CD4-positive, alpha-beta T cell (primary cell): ENCODE data around the gene FNIP1. TPM values are rescaled to one million over a fixed set of nuclear protein-coding genes. Genes with fewer than 3 reads are reported as not detected.

Source experiments
- ATAC-seq: fragments of 200-7000 bp; cut with Tn5 transposase; one replicate; pipeline ENCODE4 v1.10.0; 2022; ENCODE audit warnings: mild to moderate bottlenecking; ENCODE audit not compliant: poor library complexity
- CTCF ChIA-PET: fragments of 350-600 bp; sonication (Branson Sonifier 250); formaldehyde crosslinking; loops from one replicate; lab custom pipeline; 2021; ENCODE audit warnings: antibody characterized with exemption, inconsistent platforms; lab: Charles Lee
- POLR2A ChIA-PET: fragments of 350-600 bp; sonication (Branson Sonifier 250); formaldehyde crosslinking; loops from one replicate; lab custom pipeline; 2021; ENCODE audit warnings: antibody characterized with exemption, inconsistent platforms; lab: Charles Lee
- DNase-seq, 14 experiments: peaks; one replicate each; pipeline ENCODE4 v3.0.0-alpha.2; 2013 to 2020; ENCODE audit warnings: mixed read lengths in 2 of 14
- H3K27ac ChIP-seq, 2 donors: one replicate each; pipeline versions ENCODE4 v1.5.1 to v1.7.0; 2013; ENCODE audit warnings: low read length in 2 of 2, low read depth in 1 of 2, mild to moderate bottlenecking in 1 of 2
- H3K27me3 ChIP-seq, 2 experiments: 1 replicate in 1 of 2; 2 replicates in 1 of 2; pipeline versions ENCODE4 v1.6.1 to v1.7.0; 2013; ENCODE audit warnings: low read length in 2 of 2, control low read depth in 1 of 2, mild to moderate bottlenecking in 1 of 2, moderate library complexity in 1 of 2; ENCODE audit not compliant: insufficient read depth in 2 of 2, control insufficient read depth in 1 of 2
- H3K36me3 ChIP-seq: one replicate; pipeline ENCODE4 v1.6.1; 2013; ENCODE audit warnings: low read length, control low read depth; ENCODE audit not compliant: insufficient read depth
- H3K4me1 ChIP-seq: one replicate; pipeline ENCODE4 v1.6.1; 2013; ENCODE audit warnings: low read length, control low read depth; ENCODE audit not compliant: insufficient read depth
- H3K4me3 ChIP-seq: one replicate; pipeline ENCODE4 v1.5.1; 2013; ENCODE audit warnings: mild to moderate bottlenecking, low read length, moderate library complexity
- H3K9me3 ChIP-seq, 2 experiments: 1 replicate in 1 of 2; 2 replicates in 1 of 2; pipeline versions ENCODE4 v1.6.1 to v1.7.0; 2013; ENCODE audit warnings: low read length in 2 of 2, mild to moderate bottlenecking in 2 of 2, control low read depth in 1 of 2, moderate library complexity in 1 of 2; ENCODE audit not compliant: control insufficient read depth in 1 of 2, insufficient read depth in 1 of 2
- H3K27ac Mint-ChIP-seq: one replicate; pipeline ENCODE4 v1.8.0; 2020; ENCODE audit warnings: mixed read lengths
- H3K27me3 Mint-ChIP-seq: one replicate; pipeline ENCODE4 v1.8.0; 2021; ENCODE audit warnings: mixed read lengths
- H3K36me3 Mint-ChIP-seq: one replicate; pipeline ENCODE4 v1.8.0; 2021; ENCODE audit warnings: low read depth, mixed read lengths
- H3K4me1 Mint-ChIP-seq: one replicate; pipeline ENCODE4 v1.8.0; 2021; ENCODE audit warnings: low read depth, mixed read lengths
- H3K4me3 Mint-ChIP-seq: one replicate; pipeline ENCODE4 v1.8.0; 2020; ENCODE audit warnings: mild to moderate bottlenecking, mixed read lengths
- H3K9me3 Mint-ChIP-seq: one replicate; pipeline ENCODE4 v1.8.0; 2020; ENCODE audit warnings: mixed read lengths
- intact Hi-C, 2 experiments: fragments of 100-400 bp; cut with DNase I in 1 of 2; cut with micrococcal nuclease in 1 of 2; formaldehyde crosslinking; loops; one replicate each; pipeline versions ENCODE4 v1.15.1 to v1.9.0; 2023 to 2025; cut with DNase I, micrococcal nuclease
- total RNA-seq, 174 experiments: library from RNA in 2 of 174; stranded (reverse) in 2 of 174; gene quantifications; one replicate each; pipeline ENCODE4 v1.2.3 and lab custom pipeline; 2021 to 2026
- TF ChIP-seq, protein P1 (sequence below): fragments of 200-600 bp; IDR thresholded peaks from one replicate; pipeline ENCODE4 v1.8.0; 2022; ENCODE audit warnings: antibody characterized with exemption, mild to moderate bottlenecking

The FNIP1 gene
- total RNA-seq, 2 experiments from 2014 or later = 34.5 to 34.7 TPM

DNA sequence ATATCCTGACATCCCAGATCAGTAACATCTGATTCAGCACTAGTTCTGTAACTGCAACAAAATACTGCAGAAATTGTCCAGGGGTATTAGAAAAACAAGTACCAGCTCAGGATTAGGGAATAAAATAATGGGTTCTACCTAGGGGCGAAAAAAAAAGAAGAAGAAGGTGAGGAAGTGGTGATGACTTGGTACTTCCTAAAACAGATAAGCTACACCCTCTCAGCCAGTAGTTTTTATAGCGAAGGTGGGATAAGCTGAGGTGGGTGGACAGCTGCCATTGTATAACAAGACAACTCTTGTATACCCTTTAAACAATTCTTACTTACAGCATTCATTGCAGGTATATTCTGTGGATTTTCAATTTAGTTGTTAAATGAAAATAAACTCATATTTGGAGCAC is 180.9 kb downstream of the FNIP1 start:
- H3K4me3 ChIP-seq = no peak overlapping the region
- no peak overlapping the region for H3K27ac ChIP-seq
- H3K4me1 ChIP-seq = peaks cover 3% of the 10 kb centered on the region
- DNase-seq (no peak), ATAC-seq (no peak)
- intact Hi-C loops = no loop called here
- peaks cover 40% of the 10 kb centered on the region for H3K36me3 Mint-ChIP-seq
- H3K4me1 Mint-ChIP-seq = peaks cover 78% of the 10 kb centered on the region
- TF ChIP-seq, protein P1, sequence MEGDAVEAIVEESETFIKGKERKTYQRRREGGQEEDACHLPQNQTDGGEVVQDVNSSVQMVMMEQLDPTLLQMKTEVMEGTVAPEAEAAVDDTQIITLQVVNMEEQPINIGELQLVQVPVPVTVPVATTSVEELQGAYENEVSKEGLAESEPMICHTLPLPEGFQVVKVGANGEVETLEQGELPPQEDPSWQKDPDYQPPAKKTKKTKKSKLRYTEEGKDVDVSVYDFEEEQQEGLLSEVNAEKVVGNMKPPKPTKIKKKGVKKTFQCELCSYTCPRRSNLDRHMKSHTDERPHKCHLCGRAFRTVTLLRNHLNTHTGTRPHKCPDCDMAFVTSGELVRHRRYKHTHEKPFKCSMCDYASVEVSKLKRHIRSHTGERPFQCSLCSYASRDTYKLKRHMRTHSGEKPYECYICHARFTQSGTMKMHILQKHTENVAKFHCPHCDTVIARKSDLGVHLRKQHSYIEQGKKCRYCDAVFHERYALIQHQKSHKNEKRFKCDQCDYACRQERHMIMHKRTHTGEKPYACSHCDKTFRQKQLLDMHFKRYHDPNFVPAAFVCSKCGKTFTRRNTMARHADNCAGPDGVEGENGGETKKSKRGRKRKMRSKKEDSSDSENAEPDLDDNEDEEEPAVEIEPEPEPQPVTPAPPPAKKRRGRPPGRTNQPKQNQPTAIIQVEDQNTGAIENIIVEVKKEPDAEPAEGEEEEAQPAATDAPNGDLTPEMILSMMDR = no peak
- no peaks in the 10 kb centered on the region for H3K9me3 ChIP-seq
- CTCF ChIA-PET = interaction anchor here (0.6 to 1.5 kb wide), 2 partner anchors 26 to 241 kb away, joined by 3 to 5 read pairs; no protein-coding TSS in a partner anchor
- H3K4me3 Mint-ChIP-seq = peak overlapping the region; percentile 40
- H3K27me3 ChIP-seq = no peaks in the 10 kb centered on the region
- H3K36me3 ChIP-seq = peaks cover 2% of the 10 kb centered on the region
- H3K27me3 Mint-ChIP-seq = no peaks in the 10 kb centered on the region
- no peaks in the 10 kb centered on the region for H3K9me3 Mint-ChIP-seq
- no peak overlapping the region for H3K27ac Mint-ChIP-seq
- POLR2A ChIA-PET = interaction anchor here (0.9 to 1.0 kb wide), 2 partner anchors 181 to 351 kb away, joined by 3 read pairs; partner anchors contain the start of gene FNIP1

DNA sequence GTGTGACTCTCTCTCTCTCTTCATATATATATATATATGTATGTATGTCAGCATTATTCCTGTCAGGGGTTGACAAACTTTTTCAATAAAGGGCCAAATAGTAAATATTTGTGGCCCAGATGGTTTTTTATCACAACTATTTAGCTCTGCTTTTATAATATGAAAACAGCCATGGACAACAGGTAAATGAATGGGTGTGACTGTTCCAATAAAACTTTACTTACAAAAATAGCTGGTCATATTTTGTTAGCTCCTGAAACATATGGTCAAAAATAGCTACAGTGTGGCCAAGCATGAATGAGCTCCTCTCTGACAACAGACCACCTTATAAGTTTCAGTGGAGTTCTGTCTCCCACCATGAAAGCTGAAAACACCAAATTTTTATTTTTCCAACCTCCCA is 183.4 kb downstream of the FNIP1 start:
- ATAC-seq = no peak
- no peak overlapping the region for H3K4me3 ChIP-seq
- POLR2A ChIA-PET = no interaction called here
- intact Hi-C loops = no loop called here
- CTCF ChIA-PET = interaction anchor here (0.7 kb wide), 1 partner anchor 12 kb away, joined by 4 read pairs; no protein-coding TSS in a partner anchor
- H3K36me3 ChIP-seq = peaks cover 2% of the 10 kb centered on the region
- no peak for DNase-seq
- Mint-ChIP-seq H3K4me1 (peaks cover 80% of the 10 kb centered on the region), H3K27me3 (no peaks in the 10 kb centered on the region), H3K4me3 (no peak overlapping the region), H3K9me3 (no peaks in the 10 kb centered on the region), H3K27ac (peak overlapping the region; percentile 36), H3K36me3 (peaks cover 35% of the 10 kb centered on the region)
- no peaks in the 10 kb centered on the region for H3K9me3 ChIP-seq
- TF ChIP-seq, protein P1 = no peak
- no peaks in the 10 kb centered on the region for H3K27me3 ChIP-seq
- peaks cover 10% of the 10 kb centered on the region for H3K4me1 ChIP-seq
- H3K27ac ChIP-seq = no peak overlapping the region

DNA sequence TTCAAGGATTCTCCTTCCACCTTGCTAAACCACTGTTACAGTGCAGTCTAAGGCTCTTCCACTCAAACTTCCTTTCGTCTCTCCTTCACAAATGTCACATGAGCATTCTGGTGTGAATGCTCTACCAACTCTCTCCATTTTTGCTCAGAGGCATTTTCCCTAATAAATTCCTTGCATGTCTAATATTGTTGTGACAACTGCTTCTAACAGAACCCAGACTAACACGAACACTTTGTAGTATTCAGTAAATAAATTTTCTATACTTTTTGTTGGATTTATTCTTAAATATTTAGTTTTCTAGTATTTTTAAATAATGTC is 185.8 kb downstream of the FNIP1 start:
- Histone ChIP-seq H3K27ac (no peak overlapping the region), H3K9me3 (no peaks in the 10 kb centered on the region), H3K4me1 (peaks cover 17% of the 10 kb centered on the region), H3K4me3 (no peak overlapping the region), H3K36me3 (peaks cover 2% of the 10 kb centered on the region), H3K27me3 (no peaks in the 10 kb centered on the region)
- no peak overlapping the region for H3K4me3 Mint-ChIP-seq
- intact Hi-C loops = no loop called here
- H3K27ac Mint-ChIP-seq = peak overlapping the region; percentile 3
- ATAC-seq (no peak), DNase-seq (no peak)
- TF ChIP-seq, protein P1 = no peak
- CTCF ChIA-PET = interaction anchor here (1.2 kb wide), 1 partner anchor 21 kb away, joined by 7 read pairs; no protein-coding TSS in a partner anchor
- H3K4me1 Mint-ChIP-seq = peaks cover 80% of the 10 kb centered on the region
- POLR2A ChIA-PET = interaction anchor here (0.9 to 1.5 kb wide), 2 partner anchors 16 to 36 kb away, joined by 3 read pairs; no protein-coding TSS in a partner anchor
- H3K9me3 Mint-ChIP-seq = no peaks in the 10 kb centered on the region
- H3K36me3 Mint-ChIP-seq = peaks cover 32% of the 10 kb centered on the region
- no peaks in the 10 kb centered on the region for H3K27me3 Mint-ChIP-seq
